Stimulated activated CD8-positive, alpha-beta memory T cell treated with anti-CD3 and anti-CD28 coated beads, Interleukin-12 subunit alpha, Interleukin-12 subunit beta, amount 100 ng/mL, for 24 hours (primary cell): ENCODE results near the gene CWC27.
"Not testable (repeated sequence)": the region's sequence is repeated elsewhere in the genome, so short reads cannot be mapped to it uniquely, and the experiment has no call there.

Experiments
- DNase-seq: peaks from one replicate; pipeline ENCODE4 v3.0.0-alpha.2; 2020; ENCODE audit errors: extremely low read depth

Gene CWC27

DNA sequence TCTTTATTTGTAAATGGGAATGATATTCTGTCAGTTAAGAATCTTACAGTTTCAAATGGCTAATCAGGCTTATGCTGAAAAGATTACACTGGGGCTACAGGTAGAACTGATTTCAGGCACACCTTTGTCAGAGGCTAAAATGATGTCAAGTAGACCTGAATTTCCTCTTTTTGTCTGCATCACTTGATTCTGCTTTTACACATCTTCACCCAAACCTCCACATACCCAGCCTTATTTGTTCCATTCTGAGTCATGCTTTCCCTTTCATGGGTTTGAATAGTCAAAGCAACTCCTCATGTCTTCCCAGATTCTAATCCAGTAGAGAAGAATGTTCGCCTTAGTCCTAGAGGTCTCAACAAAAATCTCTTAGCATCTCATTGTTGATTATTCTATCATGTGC lies 156.4 kb downstream of the CWC27 start:
- no peak for DNase-seq

DNA sequence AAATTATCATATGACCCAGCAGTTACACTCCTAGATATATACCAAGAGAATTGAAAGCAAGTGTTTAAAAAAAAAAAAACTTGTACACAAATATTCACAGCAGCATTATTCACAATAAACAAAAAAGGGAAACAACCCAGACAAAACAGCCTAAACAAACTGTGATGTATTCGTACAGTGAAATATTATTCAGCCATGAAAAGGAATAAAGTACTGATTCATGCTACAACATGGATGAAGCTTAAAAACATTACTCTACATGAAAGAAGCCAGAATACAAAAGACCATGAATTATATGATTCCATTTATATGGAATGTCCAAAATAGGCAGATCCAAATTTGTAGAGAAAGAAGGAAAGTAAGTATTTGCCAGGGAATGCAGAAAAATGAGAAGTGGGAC lies 161.1 kb downstream of the CWC27 start:
- DNase-seq: no peak

GRCh38 chr5:64930672-64931318 lies 162.1 kb downstream of the CWC27 start:
- DNase-seq: no peak

DNA sequence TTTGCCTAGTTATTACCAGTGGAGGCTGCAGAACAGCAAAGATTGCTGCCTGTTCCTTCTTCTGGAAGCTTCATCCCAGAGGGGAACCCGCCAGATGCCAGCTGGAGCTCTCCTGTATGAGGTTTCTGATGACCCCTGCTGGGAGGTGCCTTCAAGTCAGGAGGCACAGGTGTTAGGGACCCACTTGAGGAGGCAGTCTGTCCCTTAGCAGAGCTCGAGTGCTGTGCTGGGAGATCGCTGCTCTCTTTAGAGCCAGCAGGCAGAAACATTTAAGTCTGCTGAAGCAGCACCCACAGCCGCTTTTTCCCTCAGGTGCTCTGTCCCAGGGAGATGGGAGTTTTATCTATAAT lies 170.7 kb downstream of the CWC27 start:
- DNase-seq: not testable (repeated sequence)

GRCh38 chr5:64939772-64940510 lies 171.2 kb downstream of the CWC27 start:
- no peak for DNase-seq

DNA sequence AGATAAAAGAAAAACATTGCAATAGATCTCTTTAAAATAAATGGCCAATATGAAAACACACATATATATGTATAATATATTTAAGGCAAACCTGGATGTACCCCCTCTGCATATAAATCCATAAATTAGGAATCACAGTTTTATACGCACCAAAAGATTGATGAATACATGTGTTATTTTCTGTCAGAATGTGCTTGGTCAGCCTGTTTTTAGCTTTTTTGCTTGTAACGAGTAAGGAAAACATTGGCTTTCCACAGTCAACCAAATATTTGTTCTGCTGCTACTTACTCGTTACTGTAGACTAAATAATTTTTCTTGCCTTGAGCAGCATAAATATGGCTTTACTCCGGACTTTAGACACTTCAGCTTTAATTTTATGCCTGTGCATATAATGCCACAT lies 173.7 kb downstream of the CWC27 start:
- no peak for DNase-seq

GRCh38 chr5:64944868-64945267 lies 176.1 kb downstream of the CWC27 start:
- no peak for DNase-seq

GRCh38 chr5:64947031-64947430 lies 178.3 kb downstream of the CWC27 start:
- DNase-seq: no peak

DNA sequence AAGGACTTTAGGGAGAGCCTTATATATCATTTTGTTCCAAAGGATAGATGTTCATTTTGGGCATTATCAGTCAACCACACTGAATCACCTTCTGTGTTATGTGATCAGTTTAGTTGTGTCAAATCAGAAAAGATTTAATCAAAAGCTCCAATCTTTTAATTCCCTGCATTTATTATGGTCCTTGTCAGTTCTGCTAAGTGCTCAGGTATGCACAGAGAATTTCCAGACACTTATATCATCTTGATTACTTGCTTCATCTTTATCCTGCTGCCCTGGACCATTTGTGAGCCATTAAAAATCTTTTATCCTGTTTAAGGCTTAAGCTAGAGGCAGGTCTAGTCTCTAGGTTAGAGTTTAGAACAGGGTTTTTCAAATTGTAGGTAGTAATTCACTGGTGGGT lies 179.1 kb downstream of the CWC27 start:
- no peak for DNase-seq

- DNase-seq: no peak
Observed at GRCh38 chr5:64949331-64949730, 180.6 kb downstream of the CWC27 start.

GRCh38 chr5:64952951-64953673 lies 184.4 kb downstream of the CWC27 start:
- no peak for DNase-seq

- DNase-seq: no peak
Observed at GRCh38 chr5:64954518-64954917, 185.8 kb downstream of the CWC27 start.

DNA sequence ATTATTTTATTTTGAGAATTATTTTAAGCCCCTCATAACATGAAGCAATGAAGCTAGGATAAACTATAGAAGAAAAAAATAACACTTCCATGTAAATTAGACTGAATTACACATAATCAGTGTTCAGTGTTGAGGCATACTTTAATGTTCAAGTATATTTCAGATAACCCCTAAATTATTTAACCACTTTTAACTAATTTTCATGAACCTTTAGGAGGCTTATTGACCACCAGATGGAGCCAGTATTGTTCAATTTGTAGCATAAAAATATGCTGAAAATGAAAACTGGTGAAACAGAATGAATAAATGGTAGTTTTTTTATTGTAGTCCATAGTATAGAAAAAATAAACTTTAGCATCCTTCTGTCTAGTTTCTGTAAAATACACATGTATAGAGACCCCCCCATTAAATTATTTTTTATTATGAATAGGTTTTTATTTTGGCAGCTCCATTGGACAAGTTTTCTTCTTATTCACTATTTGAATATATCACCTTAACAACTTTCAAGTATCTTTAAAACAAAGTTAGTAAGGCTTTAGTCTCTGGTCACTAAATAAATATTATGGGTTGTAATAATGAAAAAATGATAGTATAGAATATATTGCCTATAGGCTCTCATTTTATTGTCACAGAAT lies 190.1 kb downstream of the CWC27 start:
- no peak for DNase-seq

DNA sequence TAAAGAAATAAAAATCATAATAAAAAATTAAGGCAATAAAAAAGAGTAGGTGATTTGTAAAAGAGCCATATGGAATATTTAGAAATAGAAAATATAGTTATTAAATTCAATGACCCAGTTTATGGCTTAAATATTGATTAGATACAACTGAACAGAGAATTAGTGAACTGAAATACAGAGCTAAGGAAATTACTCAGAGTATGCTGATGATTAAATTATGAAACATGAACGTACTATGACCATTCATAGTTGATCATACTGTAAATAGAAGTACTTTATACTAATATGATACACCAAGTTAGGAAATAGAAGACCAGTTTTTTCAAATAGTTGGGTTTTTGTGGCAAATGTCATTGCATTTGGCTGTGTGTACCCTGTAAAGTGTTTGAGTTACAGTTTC lies 194.5 kb downstream of the CWC27 start:
- no peak for DNase-seq

DNA sequence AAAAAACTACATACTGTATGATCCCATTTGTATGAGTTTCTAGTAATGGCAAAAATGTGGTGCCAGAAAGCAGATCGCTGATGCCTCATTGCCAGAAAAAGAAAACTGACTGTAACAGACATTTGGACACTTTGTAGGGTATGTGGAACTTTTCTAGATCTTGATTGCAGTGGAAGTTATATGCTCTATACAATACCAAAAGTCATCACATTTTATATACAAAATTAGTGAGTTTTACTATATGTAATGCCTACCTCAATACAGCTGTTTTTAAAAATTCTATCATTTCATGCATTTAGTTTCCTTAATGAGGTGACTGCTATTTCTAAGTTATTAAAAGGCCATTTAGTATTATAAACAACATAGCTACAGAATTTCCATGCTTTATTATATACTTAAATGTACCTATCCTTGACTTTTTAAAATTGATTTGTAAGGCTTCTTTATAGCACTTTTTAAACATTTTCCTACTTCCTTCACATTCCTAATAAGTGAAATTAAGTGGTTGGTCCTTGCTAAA lies 199.9 kb downstream of the CWC27 start:
- no peak for DNase-seq

DNA sequence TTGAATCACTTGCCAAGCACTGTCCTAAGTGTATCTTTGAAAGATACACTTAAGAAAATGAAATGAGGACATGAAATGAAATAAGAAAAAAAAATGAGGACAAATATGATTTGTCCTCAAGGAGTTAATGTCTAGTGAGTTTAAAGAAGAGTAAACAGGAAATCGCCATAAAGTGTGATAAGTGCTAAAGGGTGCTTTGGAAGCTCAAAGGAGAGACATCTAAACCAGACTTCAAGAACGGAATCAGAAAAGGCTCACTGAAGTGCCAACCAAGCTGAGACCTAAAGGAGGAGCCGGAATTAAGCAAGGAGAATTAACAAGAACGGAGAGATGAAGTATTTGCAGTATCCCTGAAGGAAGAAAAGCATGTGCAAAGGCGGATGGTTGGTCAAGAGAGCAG lies 200.8 kb downstream of the CWC27 start:
- DNase-seq: no peak

DNA sequence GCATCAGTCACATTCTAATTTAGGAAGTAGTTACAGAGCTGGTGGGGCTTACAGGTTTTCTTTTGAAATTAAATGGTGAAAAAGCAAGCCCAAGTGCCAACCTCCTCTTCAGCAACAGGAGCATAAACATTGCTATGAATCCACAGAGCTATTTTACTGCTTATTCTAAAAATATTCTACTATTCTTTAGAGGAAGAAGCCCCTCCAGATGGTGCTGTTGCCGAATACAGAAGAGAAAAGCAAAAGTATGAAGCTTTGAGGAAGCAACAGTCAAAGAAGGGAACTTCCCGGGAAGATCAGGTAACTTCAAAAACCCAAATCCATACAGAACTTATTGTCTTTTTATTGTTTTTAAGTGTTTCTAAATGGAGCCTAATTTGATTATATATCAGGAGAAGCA lies 202.8 kb downstream of the CWC27 start:
- no peak for DNase-seq

GRCh38 chr5:64971990-64972389 lies 203.3 kb downstream of the CWC27 start:
- no peak for DNase-seq

GRCh38 chr5:64972591-64972990 lies 203.9 kb downstream of the CWC27 start:
- DNase-seq: no peak

GRCh38 chr5:64973215-64973614 lies 204.5 kb downstream of the CWC27 start:
- DNase-seq: no peak

DNA sequence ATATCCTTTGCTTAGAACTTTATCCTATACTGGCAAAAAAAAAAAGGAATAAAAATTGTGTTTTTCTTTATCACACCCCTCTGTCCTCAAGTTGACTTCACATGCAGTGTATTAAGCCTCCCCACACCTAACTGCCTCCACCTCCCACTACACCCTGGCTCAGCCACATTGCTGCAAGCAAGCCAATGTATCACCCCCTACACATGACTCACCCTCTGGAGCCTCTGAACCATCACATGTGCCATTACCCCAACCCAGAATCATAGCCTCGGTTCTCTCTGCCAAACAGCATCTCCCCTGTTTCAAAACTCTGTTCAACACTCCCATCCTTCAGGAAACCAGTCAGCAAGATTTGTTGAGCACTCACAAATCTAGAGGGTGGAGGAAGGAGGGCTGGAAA lies 209.0 kb downstream of the CWC27 start:
- no peak for DNase-seq

DNA sequence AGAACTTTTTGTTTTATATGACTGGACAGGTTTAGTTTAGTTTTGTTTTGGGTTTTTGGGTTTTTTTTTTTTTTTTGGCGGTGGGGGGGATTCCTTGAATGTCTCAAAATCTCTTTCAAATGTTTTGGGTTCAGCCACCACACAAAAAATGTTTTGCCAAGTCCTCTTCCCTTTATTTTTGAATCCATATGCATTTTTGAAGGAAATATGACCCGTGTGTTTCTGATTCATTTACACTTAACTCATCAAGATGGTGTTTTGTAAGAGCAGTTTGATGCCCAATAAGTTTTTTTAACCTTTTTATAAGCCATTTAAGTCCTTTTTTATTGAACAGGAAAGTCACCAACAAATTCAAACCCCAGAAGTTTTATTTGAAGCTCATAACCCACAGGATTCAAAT lies 209.8 kb downstream of the CWC27 start:
- DNase-seq: no peak
